ENCODE measurements around the gene CHGA.

Gene CHGA

DNA sequence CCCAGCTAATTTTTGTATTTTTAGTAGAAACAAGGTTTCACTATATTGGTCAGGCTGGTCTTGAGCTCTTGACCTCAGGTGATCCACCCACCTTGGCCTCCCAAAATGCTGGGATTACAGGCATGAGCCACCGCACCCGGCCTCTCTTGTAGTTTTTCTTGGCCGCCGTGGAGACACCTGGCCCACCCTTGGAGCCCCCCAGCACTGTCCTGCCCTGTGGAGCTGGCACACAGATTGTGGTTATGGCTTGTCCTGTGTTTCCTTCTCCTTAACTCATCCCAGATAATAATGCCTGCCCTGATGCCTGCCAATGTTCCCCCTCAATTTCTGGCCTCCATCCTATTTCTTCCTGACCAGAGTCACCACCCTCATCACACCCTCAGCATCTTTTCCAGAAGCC lies 57.9 kb downstream of the CHGA start:
- no peak for DNase-seq (ENCODE audit: low spot score)

DNA sequence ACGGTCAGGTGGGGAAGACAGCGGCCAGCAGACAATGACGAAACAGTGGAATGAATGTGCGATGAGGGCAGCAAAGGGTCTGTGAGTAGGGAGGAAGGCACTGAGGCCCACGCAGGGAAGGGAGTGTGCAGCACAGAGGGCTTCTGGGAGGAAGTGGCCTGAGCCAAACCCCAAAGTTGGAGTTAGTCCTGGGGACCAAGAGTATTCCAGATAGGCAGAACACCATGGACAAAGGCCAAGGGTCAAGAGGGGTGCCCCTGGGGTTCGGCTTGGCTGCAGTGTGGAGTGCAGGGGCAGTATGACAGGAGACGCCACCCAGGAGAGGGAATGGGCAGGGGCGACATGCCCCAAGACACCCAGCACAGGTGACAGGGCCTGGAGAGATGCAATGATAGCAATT lies 58.8 kb downstream of the CHGA start:
- DNase-seq (ENCODE audit: low spot score): no peak

DNA sequence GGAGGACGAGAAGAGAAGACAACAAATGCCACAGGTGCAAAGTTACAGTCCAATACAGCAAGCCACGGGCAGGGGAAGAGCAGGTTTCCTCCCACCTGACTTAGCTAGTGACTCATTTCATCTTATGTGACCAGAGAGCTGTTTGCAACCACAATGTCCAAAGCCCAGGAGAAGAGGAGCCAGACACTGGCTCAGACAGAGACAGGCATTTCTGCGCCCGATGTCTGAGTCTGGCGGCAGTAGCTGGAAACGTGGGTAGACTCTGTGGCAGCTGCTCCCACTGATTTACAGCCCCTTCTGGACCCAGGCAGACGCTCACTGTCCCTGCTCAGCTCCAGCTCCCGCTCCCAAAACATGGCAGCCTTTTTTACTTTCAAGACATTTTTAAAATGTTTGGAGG lies 60.0 kb downstream of the CHGA start:
- no peak for DNase-seq (ENCODE audit: low spot score)

DNA sequence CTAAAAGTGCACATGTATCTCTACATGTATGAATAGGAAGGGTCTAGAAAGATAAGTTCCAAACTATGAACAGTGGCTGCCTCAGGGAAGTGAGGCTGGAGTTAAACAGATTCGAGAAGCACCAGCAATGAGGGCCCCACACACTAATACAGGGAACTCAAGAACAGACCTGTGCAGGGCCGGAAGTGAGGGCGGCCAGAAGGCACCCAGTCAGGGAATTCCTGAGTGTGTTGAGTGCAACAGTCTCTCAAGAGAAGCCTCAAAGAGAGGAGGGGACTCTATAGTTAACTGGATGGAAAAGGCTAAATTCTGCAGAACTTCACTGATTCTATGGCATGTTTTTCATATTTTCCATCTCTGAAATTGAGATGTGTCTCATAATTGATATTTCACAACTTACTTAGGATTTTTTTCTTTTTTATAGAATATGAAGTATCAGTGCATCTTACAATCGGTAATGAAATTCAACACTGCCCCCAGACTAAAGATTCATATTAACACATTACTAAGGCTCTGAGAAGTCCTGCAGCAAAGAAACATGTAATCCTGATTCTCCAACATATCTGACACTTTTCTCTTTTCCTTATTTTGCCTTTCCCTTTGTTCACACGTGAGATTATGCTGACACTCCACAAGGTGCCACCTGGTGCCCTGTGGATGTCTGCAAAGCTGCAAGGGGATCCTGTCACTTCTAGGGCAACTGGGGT lies 61.3 kb downstream of the CHGA start:
- DNase-seq (ENCODE audit: low spot score): no peak

Data from iPS-NIHi11 (cell line).